SIG-M5 treated with dmso at 0.1 percent for 504 hours (cell line): ENCODE measurements around the gene POC1B.

Experiments used
- DNase-seq: peaks from one replicate; lab custom pipeline; 2025; ENCODE audit not compliant: unreplicated experiment; lab: John Stamatoyannopoulos, UW

Gene POC1B

GRCh38 chr12:89539426-89540223, 13.8 kb upstream of the POC1B start:
- no peak for DNase-seq

- DNase-seq = no peak
Observed at GRCh38 chr12:89538897-89539296, 13.1 kb upstream of the POC1B start.

GRCh38 chr12:89537389-89537788, 11.5 kb upstream of the POC1B start:
- no peak for DNase-seq

- peak; percentile 71 for DNase-seq
Observed at GRCh38 chr12:89529738-89530137, 3.9 kb upstream of the POC1B start.

GRCh38 chr12:89528434-89528833, 2.6 kb upstream of the POC1B start:
- DNase-seq = no peak

GRCh38 chr12:89525305-89525823, 483 bp downstream of the POC1B start:
- DNase-seq = no peak

GRCh38 chr12:89524541-89525304, 1.1 kb downstream of the POC1B start, which contains the start of gene GALNT4:
Gene GALNT4, minus strand, starts transcription at chr12:89524796. Its CDS starts 247 bp downstream, at chr12:89524549.
- DNase-seq = peak; percentile 91

GRCh38 chr12:89523843-89524540, 1.9 kb downstream of the POC1B start:
- no peak for DNase-seq

GRCh38 chr12:89523393-89523792, 2.5 kb downstream of the POC1B start:
- DNase-seq = no peak

- no peak for DNase-seq
Observed at GRCh38 chr12:89521364-89522223, 4.3 kb downstream of the POC1B start.

GRCh38 chr12:89517720-89518119, 8.1 kb downstream of the POC1B start:
- no peak for DNase-seq

GRCh38 chr12:89516633-89517032, 9.2 kb downstream of the POC1B start:
- no peak for DNase-seq

- DNase-seq = no peak
Observed at GRCh38 chr12:89514751-89515150, 11.1 kb downstream of the POC1B start.

- DNase-seq = no peak
Observed at GRCh38 chr12:89513544-89513943, 12.3 kb downstream of the POC1B start.

- no peak for DNase-seq
Observed at GRCh38 chr12:89507015-89507824, 18.6 kb downstream of the POC1B start.

GRCh38 chr12:89506050-89506449, 19.8 kb downstream of the POC1B start:
- no peak for DNase-seq

- DNase-seq = no peak
Observed at GRCh38 chr12:89504560-89505346, 21.1 kb downstream of the POC1B start.

- DNase-seq = no peak
Observed at GRCh38 chr12:89501793-89502192, 24.1 kb downstream of the POC1B start.

GRCh38 chr12:89499857-89500256, 26.0 kb downstream of the POC1B start:
- DNase-seq = no peak
